Activated T-helper 17 cell treated with anti-CD3 and anti-CD28 coated beads, Interleukin-2, amount 50 U/mL, for 72 hours (primary cell): Measurements from ENCODE around the gene C4A. TPM values are rescaled to one million over a fixed set of nuclear protein-coding genes. Genes with fewer than 3 reads are reported as not detected.
"Not testable (repeated sequence)": the region's sequence is repeated elsewhere in the genome, so short reads cannot be mapped to it uniquely, and the experiment has no call there.

Source experiments
- ATAC-seq: fragments of 150-1000 bp; cut with Tn5 transposase; replicated peaks from 2 replicates; pipeline ENCODE4 v1.10.0; 2021; ENCODE audit warnings: mild to moderate bottlenecking, moderate library complexity
- H3K27ac Mint-ChIP-seq: one replicate; pipeline ENCODE4 v1.8.0; 2022; ENCODE audit warnings: mixed read lengths
- H3K27me3 Mint-ChIP-seq: one replicate; pipeline ENCODE4 v1.8.0; 2022; ENCODE audit warnings: mixed read lengths
- H3K36me3 Mint-ChIP-seq: one replicate; pipeline ENCODE4 v1.8.0; 2022; ENCODE audit warnings: low read depth, mild to moderate bottlenecking, mixed read lengths
- H3K4me1 Mint-ChIP-seq: one replicate; pipeline ENCODE4 v1.8.0; 2022; ENCODE audit warnings: mixed read lengths
- H3K4me3 Mint-ChIP-seq: one replicate; pipeline ENCODE4 v1.8.0; 2022; ENCODE audit warnings: mild to moderate bottlenecking, mixed read lengths
- H3K9me3 Mint-ChIP-seq: one replicate; pipeline ENCODE4 v1.8.0; 2022; ENCODE audit warnings: mixed read lengths
- total RNA-seq, 2 donors: library from RNA; stranded (reverse); gene quantifications; one replicate each; pipeline ENCODE4 v1.2.3, GENCODE V29; 2022

The C4A gene
- total RNA-seq, 2 donors from 2014 or later, result 6.5 to 6.9 TPM

DNA sequence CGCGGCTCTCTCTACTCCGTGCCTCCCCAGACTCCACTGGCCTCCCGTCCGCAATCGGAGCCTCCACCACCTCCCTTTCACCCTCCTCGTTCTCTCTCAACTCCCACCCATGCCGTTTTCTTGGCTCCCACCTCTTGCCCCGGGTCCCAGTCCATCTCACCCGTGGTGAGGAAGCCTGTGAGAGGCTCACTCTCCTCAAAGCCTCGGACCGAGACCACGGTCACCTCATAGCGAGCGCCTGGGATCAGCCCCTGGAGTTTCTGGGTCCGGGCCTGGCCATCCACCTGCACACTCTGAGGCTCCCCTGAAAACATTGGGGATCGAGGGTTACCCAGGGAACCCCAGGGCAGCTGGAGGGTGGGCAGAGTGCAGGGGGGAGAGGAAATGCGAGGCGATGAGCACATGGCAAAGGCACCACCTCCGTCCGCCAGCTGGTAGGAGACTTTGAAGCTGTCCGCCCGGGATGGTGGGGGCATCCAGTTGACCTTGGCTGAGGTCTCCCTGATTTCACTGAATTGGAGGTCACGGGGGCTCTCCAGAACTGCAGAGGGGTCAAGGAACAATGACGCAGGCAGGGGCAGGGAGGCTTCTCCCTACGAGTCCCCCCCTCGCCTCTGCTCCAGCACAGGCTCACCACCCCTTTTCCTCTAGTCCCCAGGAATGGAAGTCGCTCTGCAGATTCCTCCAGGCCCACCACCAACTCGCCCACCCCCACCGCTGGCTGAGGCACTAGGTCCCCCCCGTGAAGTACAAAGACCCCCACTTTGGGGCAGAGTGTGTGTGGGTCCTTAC, 61.9 kb downstream of the C4A start:
- not testable (repeated sequence) for H3K36me3 Mint-ChIP-seq, H3K27me3 Mint-ChIP-seq, H3K9me3 Mint-ChIP-seq, H3K4me3 Mint-ChIP-seq, H3K4me1 Mint-ChIP-seq, ATAC-seq, H3K27ac Mint-ChIP-seq

GRCh38 chr6:32044916-32045315, 63.1 kb downstream of the C4A start:
- not testable (repeated sequence) for H3K27ac Mint-ChIP-seq, ATAC-seq, H3K4me3 Mint-ChIP-seq, H3K4me1 Mint-ChIP-seq, H3K27me3 Mint-ChIP-seq, H3K9me3 Mint-ChIP-seq, H3K36me3 Mint-ChIP-seq

GRCh38 chr6:32045811-32046449, 64.1 kb downstream of the C4A start:
- ATAC-seq, result no peak
- no peak overlapping the region for H3K4me3 Mint-ChIP-seq
- no peaks in the 10 kb centered on the region for H3K27me3 Mint-ChIP-seq
- H3K36me3 Mint-ChIP-seq, result no peaks in the 10 kb centered on the region
- no peaks in the 10 kb centered on the region for H3K9me3 Mint-ChIP-seq
- no peaks in the 10 kb centered on the region for H3K4me1 Mint-ChIP-seq
- H3K27ac Mint-ChIP-seq, result no peak overlapping the region

- no peaks in the 10 kb centered on the region for H3K36me3 Mint-ChIP-seq
- H3K27ac Mint-ChIP-seq, result no peak overlapping the region
- ATAC-seq, result no peak
- H3K4me1 Mint-ChIP-seq, result no peaks in the 10 kb centered on the region
- no peaks in the 10 kb centered on the region for H3K27me3 Mint-ChIP-seq
- no peak overlapping the region for H3K4me3 Mint-ChIP-seq
- H3K9me3 Mint-ChIP-seq, result no peaks in the 10 kb centered on the region
Measured at GRCh38 chr6:32046450-32047083, 64.7 kb downstream of the C4A start.

DNA sequence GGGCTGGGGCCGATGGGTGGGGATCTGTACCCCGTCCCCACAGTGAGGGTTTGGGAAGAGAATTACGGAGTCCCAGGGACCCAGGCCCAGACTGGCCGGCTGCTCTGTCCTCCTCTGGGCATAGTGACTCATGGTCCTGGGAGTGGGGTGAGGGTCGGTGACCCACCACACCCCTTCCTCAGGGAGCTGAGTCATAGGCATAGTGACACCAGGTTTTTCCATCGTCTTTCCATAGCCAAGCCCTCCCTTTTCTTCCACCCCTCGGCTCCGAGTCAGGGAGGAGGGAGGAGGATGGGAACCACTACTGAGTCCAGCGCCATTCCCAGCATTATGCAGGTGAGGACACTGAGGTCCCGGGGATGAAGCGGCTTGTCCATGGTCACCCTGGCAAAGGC, 65.2 kb downstream of the C4A start:
- H3K27ac Mint-ChIP-seq, result no peak overlapping the region
- no peaks in the 10 kb centered on the region for H3K9me3 Mint-ChIP-seq
- no peak for ATAC-seq
- H3K4me3 Mint-ChIP-seq, result no peak overlapping the region
- no peaks in the 10 kb centered on the region for H3K4me1 Mint-ChIP-seq
- no peaks in the 10 kb centered on the region for H3K27me3 Mint-ChIP-seq
- no peaks in the 10 kb centered on the region for H3K36me3 Mint-ChIP-seq

DNA sequence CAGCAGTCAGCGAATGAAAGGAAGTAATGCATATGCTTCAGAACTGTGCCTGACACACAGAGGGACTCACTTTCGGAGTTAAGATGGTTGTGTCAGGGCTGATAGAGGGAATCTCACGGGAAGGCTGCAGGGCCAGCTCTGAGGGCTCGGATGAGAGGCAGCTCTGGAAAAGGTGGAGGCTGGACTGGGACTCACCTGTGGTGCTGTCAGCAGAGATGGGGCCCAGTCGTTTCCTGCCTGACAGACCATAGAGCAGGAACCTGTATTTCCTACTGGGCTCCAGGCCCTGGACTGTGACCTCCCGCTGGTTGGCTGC, 65.6 kb downstream of the C4A start:
- Mint-ChIP-seq H3K4me1 (no peaks in the 10 kb centered on the region), H3K27ac (no peak overlapping the region), H3K36me3 (no peaks in the 10 kb centered on the region), H3K9me3 (no peaks in the 10 kb centered on the region), H3K27me3 (no peaks in the 10 kb centered on the region), H3K4me3 (no peak overlapping the region)
- no peak for ATAC-seq

GRCh38 chr6:32047855-32048766, 66.3 kb downstream of the C4A start:
- H3K4me1 Mint-ChIP-seq, result no peaks in the 10 kb centered on the region
- no peaks in the 10 kb centered on the region for H3K9me3 Mint-ChIP-seq
- no peak overlapping the region for H3K27ac Mint-ChIP-seq
- no peaks in the 10 kb centered on the region for H3K27me3 Mint-ChIP-seq
- peak; percentile 81 for ATAC-seq
- no peak overlapping the region for H3K4me3 Mint-ChIP-seq
- no peaks in the 10 kb centered on the region for H3K36me3 Mint-ChIP-seq

DNA sequence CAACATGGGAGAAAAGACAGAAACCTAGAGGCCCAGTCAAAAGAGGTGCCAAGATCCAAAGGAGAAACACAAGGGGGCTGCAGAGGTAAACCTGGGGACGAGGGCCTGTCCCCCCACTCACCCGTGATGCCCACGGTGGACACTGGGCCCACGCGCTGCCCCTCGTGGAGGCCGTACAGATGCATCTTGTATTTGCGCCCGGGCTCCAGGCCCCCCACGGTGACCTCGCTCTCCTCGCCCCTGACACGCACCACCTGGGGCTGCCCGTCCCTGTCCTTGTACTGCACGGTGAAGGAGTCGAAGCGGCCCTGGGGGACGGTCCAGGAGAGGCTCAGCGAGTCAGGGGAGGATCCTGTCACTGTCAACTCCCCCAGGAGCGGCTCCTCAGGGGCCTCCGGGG, 67.3 kb downstream of the C4A start:
- not testable (repeated sequence) for H3K36me3 Mint-ChIP-seq, H3K27me3 Mint-ChIP-seq, H3K4me3 Mint-ChIP-seq

DNA sequence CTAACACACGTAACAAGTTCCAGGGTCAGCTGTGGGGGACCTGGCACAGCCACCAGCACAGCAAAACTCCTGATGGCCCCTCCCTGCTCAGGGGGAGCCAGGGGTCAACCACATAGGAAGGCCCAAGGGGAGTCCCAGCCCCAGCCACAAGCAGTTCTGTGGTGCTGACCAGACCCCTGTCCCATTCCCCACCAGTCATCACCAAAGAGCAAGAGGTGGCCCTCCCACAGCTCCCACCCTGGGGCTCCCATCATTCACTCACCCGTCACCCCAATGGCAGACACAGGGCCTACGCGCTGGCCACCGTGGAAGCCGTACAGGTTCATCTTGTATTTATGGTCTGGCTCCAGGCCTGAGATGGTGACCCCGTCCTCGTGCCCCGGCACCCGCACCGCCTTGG, 67.9 kb downstream of the C4A start:
- not testable (repeated sequence) for H3K27me3 Mint-ChIP-seq, H3K27ac Mint-ChIP-seq, H3K4me1 Mint-ChIP-seq, H3K36me3 Mint-ChIP-seq, H3K4me3 Mint-ChIP-seq, ATAC-seq, H3K9me3 Mint-ChIP-seq

More for the DNA sequence above, 67.3 kb downstream of the C4A start:
- ATAC-seq, H3K4me1 Mint-ChIP-seq, H3K9me3 Mint-ChIP-seq, H3K27ac Mint-ChIP-seq: not testable (repeated sequence)

- H3K4me3 Mint-ChIP-seq, result no peak overlapping the region
- H3K27me3 Mint-ChIP-seq, result no peaks in the 10 kb centered on the region
- peak overlapping the region; percentile 27 for H3K27ac Mint-ChIP-seq
- no peak for ATAC-seq
- H3K36me3 Mint-ChIP-seq, result no peaks in the 10 kb centered on the region
- no peaks in the 10 kb centered on the region for H3K4me1 Mint-ChIP-seq
- no peaks in the 10 kb centered on the region for H3K9me3 Mint-ChIP-seq
Measured at GRCh38 chr6:32050562-32050961, 68.7 kb downstream of the C4A start.

Other genes starting within 250 kb of the C4A start
- gene CLIC1, start 245.5 kb upstream of the C4A start, total RNA-seq, result 100 to 1,000 TPM; 406 to 482 TPM
- gene MSH5, start 242.1 kb upstream of the C4A start, total RNA-seq, result 10 to 100 TPM; 78.9 to 82.6 TPM
- gene SAPCD1, start 219.4 kb upstream of the C4A start, total RNA-seq, result 10 to 100 TPM; 12.1 to 18.9 TPM
- 1 to 10 TPM; 2.9 to 4.2 TPM for gene VWA7, start 204.7 kb upstream of the C4A start, total RNA-seq
- 100 to 1,000 TPM in 1 of 2 donors, 10 to 100 TPM in 1; 75.3 to 134 TPM for gene VARS1, start 186.3 kb upstream of the C4A start, total RNA-seq
- gene LSM2, start 175.1 kb upstream of the C4A start, total RNA-seq, result 100 to 1,000 TPM in 1 of 2 donors, 10 to 100 TPM in 1; 92.5 to 139 TPM
- gene HSPA1L, start 166.8 kb upstream of the C4A start, total RNA-seq, result 1 to 10 TPM; 2.7 to 2.9 TPM
- gene HSPA1A, start 166.5 kb upstream of the C4A start, total RNA-seq, result 100 to 1,000 TPM; 124 to 189 TPM
- 100 to 1,000 TPM in 1 of 2 donors, 10 to 100 TPM in 1; 78.4 to 118 TPM for gene HSPA1B, start 154.3 kb upstream of the C4A start, total RNA-seq
- 10 to 100 TPM; 19.3 to 22.3 TPM for gene NEU1, start 119.2 kb upstream of the C4A start, total RNA-seq
- under 1 TPM in 1 of 2 donors, not detected in 1; 0.39 TPM for gene SLC44A4, start 103.1 kb upstream of the C4A start, total RNA-seq
- gene EHMT2, start 84.4 kb upstream of the C4A start, total RNA-seq, result 10 to 100 TPM; 41.2 to 55.3 TPM
- 1 to 10 TPM; 1.6 to 3.0 TPM for gene ZBTB12, start 80.0 kb upstream of the C4A start, total RNA-seq
- 1 to 10 TPM in 1 of 2 donors, under 1 TPM in 1; 0.58 to 4.7 TPM for gene C2, start 54.3 kb upstream of the C4A start, total RNA-seq
- 1 to 10 TPM in 1 of 2 donors, not detected in 1; 1.5 TPM for gene CFB, start 36.0 kb upstream of the C4A start, total RNA-seq
- 10 to 100 TPM; 50.3 to 63.6 TPM for gene NELFE, start 23.1 kb upstream of the C4A start, total RNA-seq
- 10 to 100 TPM; 86.5 to 92.9 TPM for gene SKIC2, start 22.9 kb upstream of the C4A start, total RNA-seq
- 10 to 100 TPM; 14.9 to 16.9 TPM for gene DXO, start 9.9 kb upstream of the C4A start, total RNA-seq
- 1 to 10 TPM; 5.9 to 6.1 TPM for gene C4B, start 32.7 kb downstream of the C4A start, total RNA-seq
- under 1 TPM; 0.16 to 0.91 TPM for gene CYP21A2, start 56.4 kb downstream of the C4A start, total RNA-seq
- gene TNXB, start 127.3 kb downstream of the C4A start, total RNA-seq, result 10 to 100 TPM in 1 of 2 donors, 1 to 10 TPM in 1; 7.2 to 26.8 TPM
- 10 to 100 TPM; 73.4 to 99.9 TPM for gene ATF6B, start 146.2 kb downstream of the C4A start, total RNA-seq
- gene FKBPL, start 148.2 kb downstream of the C4A start, total RNA-seq, result 1 to 10 TPM; 7.4 to 9.3 TPM
- under 1 TPM; 0.17 to 0.29 TPM for gene PRRT1, start 169.9 kb downstream of the C4A start, total RNA-seq
- gene PPT2, start 172.1 kb downstream of the C4A start, total RNA-seq, result 10 to 100 TPM; 10.5 to 18.0 TPM
- gene EGFL8, start 182.5 kb downstream of the C4A start, total RNA-seq, result 10 to 100 TPM in 1 of 2 donors, 1 to 10 TPM in 1; 6.7 to 10.1 TPM
- 10 to 100 TPM; 26.8 to 37.5 TPM for gene AGPAT1, start 194.0 kb downstream of the C4A start, total RNA-seq
- gene RNF5, start 196.3 kb downstream of the C4A start, total RNA-seq, result 10 to 100 TPM; 46.0 to 64.5 TPM
- 10 to 100 TPM; 19.3 to 50.2 TPM for gene AGER, start 202.2 kb downstream of the C4A start, total RNA-seq
- 100 to 1,000 TPM in 1 of 2 donors, 10 to 100 TPM in 1; 53.0 to 135 TPM for gene PBX2, start 208.1 kb downstream of the C4A start, total RNA-seq
- 100 to 1,000 TPM; 136 to 227 TPM for gene GPSM3, start 210.6 kb downstream of the C4A start, total RNA-seq
- 1 to 10 TPM in 1 of 2 donors, under 1 TPM in 1; 0.73 to 2.3 TPM for gene NOTCH4, start 242.0 kb downstream of the C4A start, total RNA-seq